Tibial nerve (tissue), 4 donors: ENCODE measurements around the gene PITPNM1. TPM values are rescaled to one million over a fixed set of nuclear protein-coding genes. Genes with fewer than 3 reads are reported as not detected.

Experiments used
- DNase-seq, 2 donors: peaks; one replicate each; pipeline ENCODE4 v3.0.0-alpha.2; 2019; ENCODE audit warnings: low spot score in 2 of 2
- H3K27ac ChIP-seq, 4 donors: fragments of 200-600 bp; sonication (generic) in 3 of 4; one replicate each; pipeline ENCODE4 v1.5.1; 2017 to 2019; ENCODE audit warnings: mild to moderate bottlenecking in 1 of 4
- H3K27me3 ChIP-seq, 2 donors: fragments of 200-600 bp; sonication (generic) in 1 of 2; one replicate each; pipeline versions ENCODE4 v1.5.1 to v1.6.0; 2017 to 2019
- H3K36me3 ChIP-seq, 3 donors: fragments of 200-600 bp; sonication (generic); one replicate each; pipeline ENCODE4 v1.5.1; 2018 to 2019
- H3K4me1 ChIP-seq, 4 donors: fragments of 200-600 bp; sonication (generic) in 3 of 4; one replicate each; pipeline ENCODE4 v1.5.1; 2017 to 2019
- H3K4me3 ChIP-seq, 4 donors: fragments of 200-600 bp; sonication (generic) in 3 of 4; one replicate each; pipeline ENCODE4 v1.5.1; 2017 to 2019; ENCODE audit warnings: mild to moderate bottlenecking in 1 of 4, moderate library complexity in 1 of 4
- H3K9me3 ChIP-seq, 4 donors: fragments of 200-600 bp; sonication (generic) in 3 of 4; one replicate each; pipeline ENCODE4 v1.5.1; 2017 to 2019
- CTCF ChIP-seq, 5 experiments: fragments of 200-600 bp in 3 of 5; fragments of 450-650 bp in 2 of 5; sonication (generic) in 3 of 5; IDR thresholded peaks; one replicate each; pipeline ENCODE4 v1.5.1; 2016 to 2019; ENCODE audit warnings: antibody characterized with exemption in 5 of 5, mild to moderate bottlenecking in 3 of 5, moderate library complexity in 2 of 5
- EP300 ChIP-seq, 2 donors: sonication (generic); formaldehyde crosslinking; IDR thresholded peaks; one replicate each; pipeline ENCODE4 v1.6.1; 2017; ENCODE audit warnings: antibody characterized with exemption in 2 of 2, mild to moderate bottlenecking in 1 of 2
- POLR2A ChIP-seq, 2 donors: fragments of 450-650 bp; IDR thresholded peaks; one replicate each; pipeline ENCODE4 v1.6.1; 2017; ENCODE audit warnings: antibody characterized with exemption in 2 of 2, mild to moderate bottlenecking in 2 of 2, moderate library complexity in 2 of 2
- WGBS, 2 donors: methylation state at CpG; one replicate each; pipeline ENCODE4 v1.1.5; 2018; 5-methylcytosine and 5-hydroxymethylcytosine counted together
- total RNA-seq, 4 donors: library from RNA; depleted of rRNA; stranded (reverse); fragments of >200 nt; gene quantifications; one replicate each; pipeline ENCODE4 v1.1.0, GENCODE V29; 2016

The PITPNM1 gene
- total RNA-seq, 4 donors from 2014 or later, result 22.8 to 69.6 (median 38.6) TPM

- WGBS, 2 donors, result 73 to 82% methylated on average over 18 to 21 of the region's 25 CpGs
- no peak for TF ChIP-seq CTCF (IDR thresholded peaks at IDR 0.05)
- TF ChIP-seq EP300 (IDR thresholded peaks at IDR 0.05), result no peak
- TF ChIP-seq POLR2A (IDR thresholded peaks at IDR 0.05), result no peak
- no peak overlapping the region for H3K4me3 ChIP-seq
Observed at GRCh38 chr11:67450796-67451657, 54.1 kb downstream of the PITPNM1 start.

GRCh38 chr11:67449116-67449844, 55.9 kb downstream of the PITPNM1 start:
- H3K9me3 ChIP-seq, result no peaks in the 10 kb centered on the region
- H3K27me3 ChIP-seq, result no peaks in the 10 kb centered on the region
- no peak overlapping the region for H3K4me3 ChIP-seq
- TF ChIP-seq EP300 (IDR thresholded peaks at IDR 0.05) (no peak), CTCF (IDR thresholded peaks at IDR 0.05) (no peak), POLR2A (IDR thresholded peaks at IDR 0.05) (no peak)
- H3K36me3 ChIP-seq, result no peaks in the 10 kb centered on the region
- DNase-seq, result no peak
- H3K27ac ChIP-seq, result no peak overlapping the region
- peaks cover 0 to 21% (median 7%) of the 10 kb centered on the region in 4 donors for H3K4me1 ChIP-seq
- 71 to 77% methylated on average over 9 of the region's 9 CpGs for WGBS, 2 donors

More at GRCh38 chr11:67450796-67451657, 54.1 kb downstream of the PITPNM1 start:
- no peak for DNase-seq
- Histone ChIP-seq H3K4me1 (peaks cover 0 to 4% (median 0%) of the 10 kb centered on the region in 4 donors), H3K36me3 (no peaks in the 10 kb centered on the region), H3K9me3 (no peaks in the 10 kb centered on the region), H3K27me3 (no peaks in the 10 kb centered on the region), H3K27ac (no peak overlapping the region)

GRCh38 chr11:67448220-67448609, 56.9 kb downstream of the PITPNM1 start:
- H3K36me3 ChIP-seq, result no peaks in the 10 kb centered on the region
- H3K4me3 ChIP-seq, result no peak overlapping the region
- DNase-seq, result no peak
- no peaks in the 10 kb centered on the region for H3K9me3 ChIP-seq
- H3K27ac ChIP-seq, result no peak overlapping the region
- H3K27me3 ChIP-seq, result no peaks in the 10 kb centered on the region
- TF ChIP-seq CTCF (IDR thresholded peaks at IDR 0.05), result no peak
- no peak for TF ChIP-seq POLR2A (IDR thresholded peaks at IDR 0.05)
- TF ChIP-seq EP300 (IDR thresholded peaks at IDR 0.05), result no peak
- 89 to 90% methylated on average over 7 of the region's 7 CpGs for WGBS, 2 donors
- peaks cover 0 to 23% (median 12%) of the 10 kb centered on the region in 4 donors for H3K4me1 ChIP-seq

GRCh38 chr11:67445515-67445914, 59.6 kb downstream of the PITPNM1 start:
- WGBS, 2 donors, result 72 to 86% methylated on average over 5 of the region's 5 CpGs
- Histone ChIP-seq H3K36me3 (peaks cover 0 to 16% (median 0%) of the 10 kb centered on the region in 3 donors), H3K4me3 (no peak overlapping the region), H3K27me3 (no peaks in the 10 kb centered on the region), H3K9me3 (no peaks in the 10 kb centered on the region), H3K4me1 (peaks cover 0 to 40% (median 25%) of the 10 kb centered on the region in 4 donors), H3K27ac (no peak overlapping the region)
- no peak for DNase-seq
- TF ChIP-seq EP300 (IDR thresholded peaks at IDR 0.05) (no peak), POLR2A (IDR thresholded peaks at IDR 0.05) (no peak), CTCF (IDR thresholded peaks at IDR 0.05) (no peak)
